Measurements from ENCODE around the gene LRRC15.

LRRC15 gene

GRCh38 chr3:194330579-194330978, 39.0 kb downstream of the LRRC15 start:
- no peaks in the 10 kb centered on the region for H3K36me3 ChIP-seq
- DNase-seq, result no peak
- no peaks in the 10 kb centered on the region for H3K27me3 ChIP-seq (ENCODE audit: insufficient read depth, low read depth, severe bottlenecking)
- no peak for TF ChIP-seq CTCF (IDR thresholded peaks at IDR 0.05; ENCODE audit: low read depth, low read length)
- no peak overlapping the region for H3K4me3 ChIP-seq (ENCODE audit: low read depth, low read length)
- H3K27ac ChIP-seq, result no peak overlapping the region
- no peaks in the 10 kb centered on the region for H3K9me3 ChIP-seq (ENCODE audit: severe bottlenecking)

DNA sequence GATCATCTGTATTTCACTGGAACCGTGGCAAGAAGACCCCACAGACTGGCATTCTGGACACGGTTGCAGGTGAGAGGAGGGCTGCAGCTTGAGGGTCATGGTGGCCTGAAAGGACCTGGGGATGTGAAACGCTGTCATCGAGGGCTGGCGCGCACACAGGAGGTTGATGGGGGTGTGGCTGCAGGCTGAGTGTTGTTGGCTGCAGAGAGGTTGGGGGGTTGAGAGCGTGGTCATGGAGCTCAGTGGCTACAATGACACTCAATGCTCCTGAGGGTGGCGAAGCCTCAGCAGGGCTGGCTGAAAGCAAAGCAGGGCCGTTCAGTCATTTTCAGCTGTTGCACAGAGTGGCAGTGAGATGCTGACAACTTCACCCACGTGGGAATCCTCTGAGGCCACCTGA, 39.4 kb downstream of the LRRC15 start:
- no peak overlapping the region for H3K4me3 ChIP-seq (ENCODE audit: low read depth, low read length)
- no peak overlapping the region for H3K27ac ChIP-seq
- H3K9me3 ChIP-seq (ENCODE audit: severe bottlenecking), result no peaks in the 10 kb centered on the region
- DNase-seq, result no peak
- H3K27me3 ChIP-seq (ENCODE audit: insufficient read depth, low read depth, severe bottlenecking), result no peaks in the 10 kb centered on the region
- no peaks in the 10 kb centered on the region for H3K36me3 ChIP-seq
- TF ChIP-seq CTCF (IDR thresholded peaks at IDR 0.05; ENCODE audit: low read depth, low read length), result no peak

GRCh38 chr3:194329583-194329965, 40.0 kb downstream of the LRRC15 start:
- H3K9me3 ChIP-seq (ENCODE audit: severe bottlenecking), result no peaks in the 10 kb centered on the region
- H3K4me3 ChIP-seq (ENCODE audit: low read depth, low read length), result no peak overlapping the region
- DNase-seq, result no peak
- no peaks in the 10 kb centered on the region for H3K36me3 ChIP-seq
- TF ChIP-seq CTCF (IDR thresholded peaks at IDR 0.05; ENCODE audit: low read depth, low read length), result no peak
- H3K27me3 ChIP-seq (ENCODE audit: insufficient read depth, low read depth, severe bottlenecking), result no peaks in the 10 kb centered on the region
- H3K27ac ChIP-seq, result no peak overlapping the region

DNA sequence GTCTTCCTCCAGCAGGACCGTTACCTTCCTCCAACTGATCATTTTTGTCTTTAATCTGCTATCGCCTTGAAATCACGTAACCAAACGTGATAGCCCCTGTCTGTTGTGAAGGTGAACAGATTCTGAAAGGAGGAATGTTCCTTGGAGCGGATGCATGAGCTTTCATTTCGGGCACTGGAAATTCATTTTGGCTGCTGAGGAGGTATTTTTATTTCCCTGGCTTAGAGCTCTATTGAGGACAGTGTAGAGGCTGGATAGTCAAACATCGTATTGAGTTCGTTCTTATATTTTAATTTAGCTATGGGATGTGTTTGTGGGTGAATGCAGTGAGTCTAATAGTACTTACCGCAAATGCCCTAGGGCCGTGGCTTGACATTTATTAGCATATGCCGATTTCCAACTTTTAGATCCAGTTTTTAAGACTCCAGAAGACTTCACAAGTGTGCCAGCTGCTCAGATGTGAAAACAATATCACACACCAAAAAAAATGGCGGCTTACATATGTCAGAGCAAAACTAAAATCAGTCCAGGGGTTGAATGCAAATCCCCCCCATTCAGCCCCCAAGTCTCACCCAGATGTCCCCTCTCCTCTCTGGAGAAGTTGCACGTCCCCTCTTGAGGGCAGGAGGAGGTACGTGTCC, 40.5 kb downstream of the LRRC15 start:
- DNase-seq, result no peak
- TF ChIP-seq CTCF (IDR thresholded peaks at IDR 0.05; ENCODE audit: low read depth, low read length), result no peak
- H3K4me3 ChIP-seq (ENCODE audit: low read depth, low read length), result no peak overlapping the region
- H3K9me3 ChIP-seq (ENCODE audit: severe bottlenecking), result no peaks in the 10 kb centered on the region
- H3K36me3 ChIP-seq, result no peaks in the 10 kb centered on the region
- no peaks in the 10 kb centered on the region for H3K27me3 ChIP-seq (ENCODE audit: insufficient read depth, low read depth, severe bottlenecking)
- no peak overlapping the region for H3K27ac ChIP-seq

GRCh38 chr3:194328053-194328657, 41.4 kb downstream of the LRRC15 start:
- no peak overlapping the region for H3K27ac ChIP-seq

More at GRCh38 chr3:194328053-194328657, 41.4 kb downstream of the LRRC15 start:
- no peak for DNase-seq
- H3K27me3 ChIP-seq (ENCODE audit: insufficient read depth, low read depth, severe bottlenecking), result no peaks in the 10 kb centered on the region
- H3K4me3 ChIP-seq (ENCODE audit: low read depth, low read length), result no peak overlapping the region
- no peaks in the 10 kb centered on the region for H3K36me3 ChIP-seq
- no peak for TF ChIP-seq CTCF (IDR thresholded peaks at IDR 0.05; ENCODE audit: low read depth, low read length)
- no peaks in the 10 kb centered on the region for H3K9me3 ChIP-seq (ENCODE audit: severe bottlenecking)

All from WERI-Rb-1 (cell line).